ENCODE data around the gene GPR68.
"Not testable (repeated sequence)": the region's sequence is repeated elsewhere in the genome, so short reads cannot be mapped to it uniquely, and the experiment has no call there.

The GPR68 gene

GRCh38 chr14:91252871-91253794 lies 8.6 kb upstream of the GPR68 start:
- no peak for DNase-seq

- peak; percentile 56 for DNase-seq
Observed at GRCh38 chr14:91250912-91251311, 6.4 kb upstream of the GPR68 start.

DNA sequence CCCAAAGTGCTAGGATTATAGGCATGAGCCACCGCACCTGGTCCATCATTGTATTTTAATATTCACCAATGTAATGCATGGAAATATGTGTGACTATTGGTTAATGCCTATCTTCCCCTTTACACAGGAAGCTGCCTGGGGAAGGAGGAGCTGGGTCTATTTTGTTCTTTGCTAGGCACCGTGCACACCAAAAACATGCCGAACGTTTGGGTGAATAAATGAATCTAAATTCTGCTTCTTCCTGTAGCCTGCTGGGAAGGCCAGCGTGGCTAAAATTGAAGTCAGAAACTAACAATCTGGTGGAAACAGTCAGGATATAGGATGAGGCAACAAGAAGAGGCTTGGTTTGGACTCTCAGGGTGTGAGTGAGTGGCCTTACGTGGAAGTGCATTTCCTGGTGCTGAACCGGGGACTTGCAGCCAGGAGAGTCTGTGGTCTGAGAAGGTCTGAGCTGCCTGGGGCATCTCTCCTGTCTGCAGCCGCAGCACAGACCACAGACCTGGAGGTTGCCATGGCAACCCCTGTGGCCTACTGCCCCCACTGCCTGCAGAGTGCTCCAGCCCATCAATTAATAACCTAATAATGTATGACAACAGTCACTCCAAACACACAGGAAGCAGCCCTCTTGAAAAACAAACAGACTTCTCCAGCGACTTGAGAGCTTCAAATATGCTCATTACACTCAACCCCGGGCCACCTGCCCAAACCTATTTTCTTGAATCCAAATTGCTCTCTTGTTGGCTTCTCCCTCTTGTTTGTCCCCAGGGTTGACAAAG lies 5.5 kb upstream of the GPR68 start:
- peak; percentile 99 for DNase-seq

DNA sequence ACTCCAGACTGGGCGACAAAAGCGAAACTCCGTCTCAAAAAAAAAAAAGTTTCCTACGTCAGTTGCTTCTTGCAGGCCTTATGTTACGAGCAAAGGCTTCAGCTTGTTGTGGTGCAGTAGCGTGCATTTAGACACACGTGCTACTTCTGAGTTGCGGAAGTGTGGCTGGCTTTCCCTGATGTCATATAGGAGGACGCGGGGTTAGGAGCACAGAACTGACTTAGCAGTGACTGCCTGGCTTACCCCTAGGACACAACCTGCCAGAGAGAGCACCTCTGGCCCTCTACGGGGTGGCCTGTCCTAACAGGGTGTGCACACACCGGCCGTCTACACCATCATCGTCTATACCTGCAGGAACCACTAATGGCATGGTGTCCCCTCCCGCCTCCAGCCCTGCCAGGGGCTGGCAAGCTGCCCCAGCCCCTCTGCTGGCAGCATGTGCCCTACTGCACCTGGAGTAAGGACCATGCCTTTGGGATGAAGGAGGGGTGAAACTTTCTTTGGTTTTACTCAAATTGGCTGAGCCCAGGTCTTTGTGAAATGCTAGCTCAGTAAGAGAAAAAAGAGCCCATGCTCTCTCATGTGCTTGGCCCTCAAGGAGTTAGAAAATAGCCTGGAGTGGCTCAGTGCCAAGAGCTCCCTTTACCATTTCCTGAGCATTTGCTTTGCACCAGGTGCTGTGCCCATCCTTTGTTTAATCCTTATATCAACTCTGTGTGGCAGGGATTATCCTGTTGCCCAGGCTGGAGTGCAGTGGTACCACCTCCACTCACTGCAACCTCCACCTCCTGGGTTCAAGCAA lies 1.7 kb upstream of the GPR68 start:
- DNase-seq, result peak; percentile 54

DNA sequence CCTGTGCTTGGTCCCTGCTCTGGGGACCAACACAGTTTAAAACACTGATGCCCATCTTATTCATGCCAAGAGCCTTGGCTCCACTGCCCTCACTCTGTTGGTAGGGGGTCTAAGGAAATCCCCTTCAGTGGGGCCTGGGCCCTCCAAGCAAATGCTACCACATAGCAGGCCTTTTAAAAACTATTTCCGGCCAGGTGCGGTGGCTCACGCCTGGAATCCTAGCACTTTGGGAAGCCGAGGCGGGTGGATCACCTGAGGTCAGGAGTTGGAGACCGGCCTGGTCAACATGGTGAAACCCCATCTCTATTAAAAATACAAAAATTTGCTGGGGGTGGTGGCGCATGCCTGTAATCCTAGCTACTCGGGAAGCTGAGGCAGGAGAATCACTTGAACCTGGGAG lies 1.1 kb upstream of the GPR68 start:
- not testable (repeated sequence) for DNase-seq

GRCh38 chr14:91245029-91245428 lies 525 bp upstream of the GPR68 start:
- no peak for DNase-seq

GRCh38 chr14:91243074-91243471 lies 1.4 kb downstream of the GPR68 start:
- no peak for DNase-seq

GRCh38 chr14:91242635-91243034 lies 1.9 kb downstream of the GPR68 start:
- DNase-seq, result no peak

DNA sequence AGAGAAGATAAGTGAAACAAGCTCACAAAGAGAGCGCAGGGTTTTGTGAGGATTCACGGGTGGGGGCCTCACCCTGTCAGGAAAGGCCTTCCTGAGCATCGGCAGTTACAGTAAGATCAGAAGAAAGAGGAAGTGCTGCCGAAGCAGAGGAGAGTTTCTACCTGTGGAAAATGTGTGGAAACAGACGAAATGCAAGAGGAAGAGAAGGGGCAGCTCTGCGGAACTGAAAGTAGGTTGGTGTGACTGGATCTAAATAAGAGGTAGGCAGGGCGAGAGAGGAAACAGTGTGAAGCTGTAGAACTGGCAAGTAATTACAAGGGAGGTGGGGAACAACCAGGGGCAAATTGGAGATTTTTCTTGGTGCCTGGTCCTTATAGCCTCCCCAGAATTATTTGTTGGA lies 2.6 kb downstream of the GPR68 start:
- DNase-seq, result no peak

GRCh38 chr14:91238661-91239060 lies 5.8 kb downstream of the GPR68 start:
- no peak for DNase-seq

- no peak for DNase-seq
Observed at GRCh38 chr14:91238085-91238484, 6.4 kb downstream of the GPR68 start.

GRCh38 chr14:91237219-91237618 lies 7.3 kb downstream of the GPR68 start:
- no peak for DNase-seq

DNA sequence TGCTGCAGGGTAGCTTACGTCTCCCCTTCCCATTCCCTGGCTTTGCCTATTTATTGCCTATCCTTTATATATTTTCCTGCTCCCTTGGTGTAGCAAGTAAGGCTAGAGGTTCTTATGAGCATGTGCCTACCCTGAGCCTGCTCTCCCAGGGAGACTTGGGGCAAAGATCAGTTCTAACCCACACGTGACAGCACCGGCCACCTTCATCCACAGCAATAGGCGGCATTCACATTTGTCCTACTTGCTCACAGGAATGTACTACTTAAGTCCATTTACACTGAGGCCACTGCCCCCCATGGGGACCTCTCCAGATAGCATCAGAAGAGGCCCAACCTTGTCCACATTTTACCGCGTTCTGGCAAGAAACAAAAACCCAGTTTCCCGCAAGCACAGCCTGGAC lies 8.7 kb downstream of the GPR68 start:
- DNase-seq, result no peak

- no peak for DNase-seq
Observed at GRCh38 chr14:91234791-91235114, 9.8 kb downstream of the GPR68 start.

DNA sequence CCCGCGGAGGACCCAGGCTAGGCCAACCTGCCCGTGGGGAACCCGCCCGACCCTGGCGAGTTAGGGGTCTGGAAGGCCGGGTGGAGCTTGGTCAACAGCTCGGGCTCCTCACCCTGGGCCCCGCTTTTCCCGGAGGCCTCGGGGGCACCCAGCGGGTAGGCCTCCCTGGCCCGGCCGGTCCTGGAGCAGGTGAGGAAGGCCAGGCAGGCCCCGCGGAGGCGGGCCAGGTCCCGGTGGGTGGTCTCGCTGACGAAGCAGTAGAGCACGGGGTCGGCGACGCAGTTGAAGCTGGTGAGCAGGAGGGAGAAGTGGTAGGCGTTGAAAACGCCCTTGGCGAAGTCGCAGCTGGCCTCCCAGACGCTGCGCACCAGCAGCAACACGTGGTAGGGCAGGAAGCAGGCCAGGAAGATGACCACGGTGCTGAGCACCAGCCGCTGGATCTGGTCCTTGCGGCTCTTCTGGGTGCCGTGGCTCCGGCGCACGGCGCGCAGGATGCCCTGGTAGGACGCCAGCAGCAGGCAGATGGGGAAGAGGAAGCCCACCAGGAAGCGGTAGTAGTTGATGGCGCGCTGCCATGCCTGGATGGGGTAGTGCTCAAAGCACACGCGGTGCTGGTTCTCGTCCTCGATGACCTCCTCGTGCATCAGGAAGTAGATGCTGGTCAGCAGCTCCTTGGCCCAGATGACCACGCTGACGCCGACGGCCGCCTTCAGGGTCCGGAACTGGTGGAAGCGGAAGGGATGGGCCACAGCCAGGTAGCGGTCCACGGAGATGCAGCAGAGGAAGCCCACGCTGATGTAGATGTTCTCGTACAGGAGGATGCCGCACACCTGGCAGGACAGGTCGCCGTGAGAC lies 10.3 kb downstream of the GPR68 start:
- DNase-seq, result no peak

DNA sequence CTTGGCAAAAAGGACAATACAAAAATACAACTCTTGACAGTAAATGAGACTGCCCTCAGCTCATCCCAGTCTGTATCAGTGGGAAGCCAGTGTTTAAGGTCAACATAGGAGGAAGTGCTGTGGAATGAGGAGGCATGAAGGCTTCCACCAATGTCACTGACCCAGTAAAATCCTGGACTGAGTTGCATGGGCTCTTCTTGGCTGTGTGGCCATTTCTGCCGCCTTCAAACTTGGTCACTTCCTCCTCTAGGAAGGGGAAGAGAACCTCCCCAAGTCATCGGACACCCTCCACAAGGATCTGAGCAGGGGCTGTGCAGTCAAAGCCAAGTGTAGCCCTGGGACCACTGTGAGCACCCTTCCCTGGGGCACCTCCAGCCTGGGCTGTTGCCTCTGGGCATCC lies 11.9 kb downstream of the GPR68 start:
- DNase-seq, result no peak

DNA sequence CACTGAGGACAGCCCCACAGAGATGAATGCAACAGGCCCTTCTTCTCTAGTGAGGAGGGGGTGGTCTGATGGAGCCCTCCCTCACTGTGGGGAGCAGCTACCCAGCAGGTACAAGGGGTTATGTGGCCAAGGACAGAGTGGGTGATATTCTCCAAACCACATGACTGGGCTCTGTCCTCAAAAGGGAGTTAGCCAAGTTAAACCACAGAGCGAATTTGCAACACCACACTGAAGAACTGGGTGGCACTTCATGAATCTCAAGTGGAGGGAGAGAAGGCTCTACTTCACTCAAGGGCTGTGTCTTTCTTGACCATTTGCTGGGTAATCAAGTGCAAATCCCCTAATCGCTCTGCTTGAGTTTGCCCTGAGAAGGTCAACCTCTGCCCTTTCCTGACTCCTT lies 12.5 kb downstream of the GPR68 start:
- no peak for DNase-seq

DNA sequence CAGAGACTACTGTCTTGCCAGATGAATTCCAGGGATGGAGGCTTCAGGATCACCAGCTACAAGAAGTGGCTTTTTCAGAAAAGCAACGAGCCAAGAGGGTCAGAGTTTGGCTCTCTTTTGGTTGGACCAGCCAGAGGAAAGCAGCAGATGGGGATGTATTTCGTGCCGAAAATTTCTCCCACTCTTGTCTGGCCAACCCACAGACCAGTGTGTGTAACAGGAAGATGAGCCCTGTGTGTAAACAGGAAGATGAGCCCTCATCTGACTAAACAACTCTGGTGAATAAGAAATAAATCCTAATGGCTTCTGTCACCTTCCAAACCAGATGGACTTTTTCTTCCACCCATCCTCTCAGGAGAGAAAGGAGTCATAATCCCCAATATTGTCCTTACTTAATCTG lies 13.1 kb downstream of the GPR68 start:
- DNase-seq, result no peak

- DNase-seq, result no peak
Observed at GRCh38 chr14:91230397-91231035, 14.0 kb downstream of the GPR68 start.

DNA sequence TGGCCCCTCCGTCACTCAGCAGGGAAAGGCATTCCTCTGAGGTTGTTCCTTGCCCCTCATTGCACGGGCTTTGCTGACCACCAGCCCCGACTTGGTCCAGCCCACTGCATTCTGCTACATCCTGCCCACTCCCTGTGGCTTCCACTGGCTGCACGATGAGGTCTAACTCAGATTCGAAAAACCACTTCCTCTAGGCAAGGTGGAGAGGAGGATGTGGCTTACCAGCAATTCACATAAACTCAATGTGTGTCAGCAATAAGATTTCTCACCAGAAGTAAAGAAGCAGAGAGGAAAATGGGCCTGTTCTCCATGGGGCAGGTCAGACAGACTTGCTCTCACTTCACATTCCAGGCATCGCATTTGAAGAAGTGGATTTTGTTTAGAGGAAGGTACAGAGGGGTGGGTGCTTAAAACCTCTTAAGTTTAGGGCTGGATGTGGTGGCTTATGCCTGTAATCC lies 14.7 kb downstream of the GPR68 start:
- no peak for DNase-seq

GRCh38 chr14:91229005-91229382 lies 15.5 kb downstream of the GPR68 start:
- no peak for DNase-seq

Data from NCI-H1105 treated with DMSO at 0.1 percent for 48 hours (cell line).